Measurements from ENCODE around the gene RENBP. TPM values are rescaled to one million over a fixed set of nuclear protein-coding genes. Genes with fewer than 3 reads are reported as not detected.

The RENBP gene
- total and polyA plus RNA-seq, 2 of the 13 experiments (the other 11 are each of a cell fraction or from before 2014, with no cell fraction given): 1.4 to 2.6 TPM

- TF ChIP-seq PAWR (CRISPR knock-in tag; IDR thresholded peaks at IDR 0.05; ENCODE audit: borderline replicate concordance): no peak
- no peak for TF ChIP-seq ZNF678 (CRISPR knock-in tag; IDR thresholded peaks at IDR 0.05)
- TF ChIP-seq ZNF264 (CRISPR knock-in tag; IDR thresholded peaks at IDR 0.05): no peak
- no peak for TF ChIP-seq WIZ (CRISPR knock-in tag; IDR thresholded peaks at IDR 0.05)
- TF ChIP-seq, protein P1, sequence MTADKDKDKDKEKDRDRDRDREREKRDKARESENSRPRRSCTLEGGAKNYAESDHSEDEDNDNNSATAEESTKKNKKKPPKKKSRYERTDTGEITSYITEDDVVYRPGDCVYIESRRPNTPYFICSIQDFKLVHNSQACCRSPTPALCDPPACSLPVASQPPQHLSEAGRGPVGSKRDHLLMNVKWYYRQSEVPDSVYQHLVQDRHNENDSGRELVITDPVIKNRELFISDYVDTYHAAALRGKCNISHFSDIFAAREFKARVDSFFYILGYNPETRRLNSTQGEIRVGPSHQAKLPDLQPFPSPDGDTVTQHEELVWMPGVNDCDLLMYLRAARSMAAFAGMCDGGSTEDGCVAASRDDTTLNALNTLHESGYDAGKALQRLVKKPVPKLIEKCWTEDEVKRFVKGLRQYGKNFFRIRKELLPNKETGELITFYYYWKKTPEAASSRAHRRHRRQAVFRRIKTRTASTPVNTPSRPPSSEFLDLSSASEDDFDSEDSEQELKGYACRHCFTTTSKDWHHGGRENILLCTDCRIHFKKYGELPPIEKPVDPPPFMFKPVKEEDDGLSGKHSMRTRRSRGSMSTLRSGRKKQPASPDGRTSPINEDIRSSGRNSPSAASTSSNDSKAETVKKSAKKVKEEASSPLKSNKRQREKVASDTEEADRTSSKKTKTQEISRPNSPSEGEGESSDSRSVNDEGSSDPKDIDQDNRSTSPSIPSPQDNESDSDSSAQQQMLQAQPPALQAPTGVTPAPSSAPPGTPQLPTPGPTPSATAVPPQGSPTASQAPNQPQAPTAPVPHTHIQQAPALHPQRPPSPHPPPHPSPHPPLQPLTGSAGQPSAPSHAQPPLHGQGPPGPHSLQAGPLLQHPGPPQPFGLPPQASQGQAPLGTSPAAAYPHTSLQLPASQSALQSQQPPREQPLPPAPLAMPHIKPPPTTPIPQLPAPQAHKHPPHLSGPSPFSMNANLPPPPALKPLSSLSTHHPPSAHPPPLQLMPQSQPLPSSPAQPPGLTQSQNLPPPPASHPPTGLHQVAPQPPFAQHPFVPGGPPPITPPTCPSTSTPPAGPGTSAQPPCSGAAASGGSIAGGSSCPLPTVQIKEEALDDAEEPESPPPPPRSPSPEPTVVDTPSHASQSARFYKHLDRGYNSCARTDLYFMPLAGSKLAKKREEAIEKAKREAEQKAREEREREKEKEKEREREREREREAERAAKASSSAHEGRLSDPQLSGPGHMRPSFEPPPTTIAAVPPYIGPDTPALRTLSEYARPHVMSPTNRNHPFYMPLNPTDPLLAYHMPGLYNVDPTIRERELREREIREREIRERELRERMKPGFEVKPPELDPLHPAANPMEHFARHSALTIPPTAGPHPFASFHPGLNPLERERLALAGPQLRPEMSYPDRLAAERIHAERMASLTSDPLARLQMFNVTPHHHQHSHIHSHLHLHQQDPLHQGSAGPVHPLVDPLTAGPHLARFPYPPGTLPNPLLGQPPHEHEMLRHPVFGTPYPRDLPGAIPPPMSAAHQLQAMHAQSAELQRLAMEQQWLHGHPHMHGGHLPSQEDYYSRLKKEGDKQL (CRISPR knock-in tag; IDR thresholded peaks at IDR 0.05; ENCODE audit: low read depth): no peak
- no peak for TF ChIP-seq MTF1 (CRISPR knock-in tag; IDR thresholded peaks at IDR 0.05)
- no peak for TF ChIP-seq ETV6 (CRISPR knock-in tag; conservative IDR thresholded peaks at IDR 0.05)
- TF ChIP-seq ZNF430 (CRISPR knock-in tag; IDR thresholded peaks at IDR 0.05): no peak
- no peak for TF ChIP-seq ZFP82 (CRISPR knock-in tag; IDR thresholded peaks at IDR 0.05; ENCODE audit: borderline replicate concordance)
- no peak for TF ChIP-seq SETDB1 (CRISPR knock-in tag; IDR thresholded peaks at IDR 0.05; ENCODE audit: borderline replicate concordance)
- no peak for TF ChIP-seq REL (CRISPR knock-in tag; conservative IDR thresholded peaks at IDR 0.05)
- no peak for TF ChIP-seq ZNF468 (CRISPR knock-in tag; IDR thresholded peaks at IDR 0.05)
- no peak for TF ChIP-seq SRSF4 (IDR thresholded peaks at IDR 0.05; ENCODE audit: low read depth, low read length, poor library complexity, severe bottlenecking)
- TF ChIP-seq ZNF543 (CRISPR knock-in tag; IDR thresholded peaks at IDR 0.05): no peak
- no peak for TF ChIP-seq BRCA1 (CRISPR knock-in tag; IDR thresholded peaks at IDR 0.05)
- no peak for TF ChIP-seq KDM6A (CRISPR knock-in tag; IDR thresholded peaks at IDR 0.05; ENCODE audit: low read depth)
- TF ChIP-seq, protein P2, sequence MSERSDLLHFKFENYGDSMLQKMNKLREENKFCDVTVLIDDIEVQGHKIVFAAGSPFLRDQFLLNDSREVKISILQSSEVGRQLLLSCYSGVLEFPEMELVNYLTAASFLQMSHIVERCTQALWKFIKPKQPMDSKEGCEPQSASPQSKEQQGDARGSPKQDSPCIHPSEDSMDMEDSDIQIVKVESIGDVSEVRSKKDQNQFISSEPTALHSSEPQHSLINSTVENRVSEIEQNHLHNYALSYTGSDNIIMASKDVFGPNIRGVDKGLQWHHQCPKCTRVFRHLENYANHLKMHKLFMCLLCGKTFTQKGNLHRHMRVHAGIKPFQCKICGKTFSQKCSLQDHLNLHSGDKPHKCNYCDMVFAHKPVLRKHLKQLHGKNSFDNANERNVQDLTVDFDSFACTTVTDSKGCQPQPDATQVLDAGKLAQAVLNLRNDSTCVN (CRISPR knock-in tag; IDR thresholded peaks at IDR 0.05; ENCODE audit: borderline replicate concordance): no peak
- TF ChIP-seq ATAD3A (CRISPR knock-in tag; IDR thresholded peaks at IDR 0.05): no peak
- TF ChIP-seq, protein P3, sequence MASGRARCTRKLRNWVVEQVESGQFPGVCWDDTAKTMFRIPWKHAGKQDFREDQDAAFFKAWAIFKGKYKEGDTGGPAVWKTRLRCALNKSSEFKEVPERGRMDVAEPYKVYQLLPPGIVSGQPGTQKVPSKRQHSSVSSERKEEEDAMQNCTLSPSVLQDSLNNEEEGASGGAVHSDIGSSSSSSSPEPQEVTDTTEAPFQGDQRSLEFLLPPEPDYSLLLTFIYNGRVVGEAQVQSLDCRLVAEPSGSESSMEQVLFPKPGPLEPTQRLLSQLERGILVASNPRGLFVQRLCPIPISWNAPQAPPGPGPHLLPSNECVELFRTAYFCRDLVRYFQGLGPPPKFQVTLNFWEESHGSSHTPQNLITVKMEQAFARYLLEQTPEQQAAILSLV (CRISPR knock-in tag; IDR thresholded peaks at IDR 0.05; ENCODE audit: borderline replicate concordance): no peak
- no peak for TF ChIP-seq CENPT (CRISPR knock-in tag; IDR thresholded peaks at IDR 0.05; ENCODE audit: low read depth)
- TF ChIP-seq STAT5B (CRISPR knock-in tag; IDR thresholded peaks at IDR 0.05): no peak
- no peak for TF ChIP-seq ZNF446 (CRISPR knock-in tag; IDR thresholded peaks at IDR 0.05)
- TF ChIP-seq ZNF414 (CRISPR knock-in tag; IDR thresholded peaks at IDR 0.05): no peak
Measured at GRCh38 chrX:153927922-153928760, 16.3 kb downstream of the RENBP start (continued).

Data from HepG2 (cell line).